Motor neuron (in vitro differentiated cells): ENCODE results near the gene OR2L2. TPM values are rescaled to one million over a fixed set of nuclear protein-coding genes. Genes with fewer than 3 reads are reported as not detected.
"Not testable (repeated sequence)": the region's sequence is repeated elsewhere in the genome, so short reads cannot be mapped to it uniquely, and the experiment has no call there.

Source experiments
- ATAC-seq, 8 experiments: fragments of 200-7000 bp; cut with Tn5 transposase; replicated peaks in 6 of 8; 2 replicates each; pipeline ENCODE4 v1.8.0; 2021; ENCODE audit warnings: mild to moderate bottlenecking in 8 of 8, moderate library complexity in 8 of 8
- H3K27ac ChIP-seq, 2 donors: fragments of 250-450 bp; sonication (Bioruptor Pico); 2 replicates each; pipeline ENCODE4 v1.9.0; 2021; ENCODE audit warnings: antibody characterized with exemption in 2 of 2, mild to moderate bottlenecking in 2 of 2, moderate library complexity in 1 of 2
- H3K4me1 ChIP-seq, 2 donors: fragments of 250-450 bp; sonication (Bioruptor Pico); replicated peaks in 1 of 2; 2 replicates each; pipeline ENCODE4 v1.6.1; 2021; ENCODE audit warnings: antibody characterized with exemption in 2 of 2, mild to moderate bottlenecking in 2 of 2, moderate library complexity in 1 of 2
- H3K4me3 ChIP-seq, 5 donors: fragments of 250-450 bp; sonication (Bioruptor Pico); 2 replicates each; pipeline ENCODE4 v1.9.0; 2021; ENCODE audit warnings: antibody characterized with exemption in 5 of 5, mild to moderate bottlenecking in 5 of 5, moderate library complexity in 4 of 5
- WGBS, 10 experiments: fragments of 450-650 bp; shearing (Covaris generic); methylation state at CpG; one replicate each; pipeline ENCODE4 v1.0.0; 2022; 5-methylcytosine and 5-hydroxymethylcytosine counted together
- in situ Hi-C, 9 experiments: fragments of 400-800 bp; cut with MboI; loops; one replicate each; pipeline ENCODE4 v1.15.0; 2021; ENCODE audit warnings: low sequenced_read_pairs in 9 of 9, low pct_unique_long_range_greater_than_20kb in 2 of 9; ENCODE audit not compliant: unreplicated experiment in 9 of 9
- total RNA-seq, 8 experiments: library from RNA; unstranded; fragments of 300-600 nt; gene quantifications; 2 replicates each; pipeline versions ENCODE4 v1.2.3 to v1.2.4, GENCODE V29; 2022

OR2L2 gene
- total RNA-seq, 8 experiments from 2014 or later = 0.08 to 0.70 (median 0.29) TPM; not detected in 1

DNA sequence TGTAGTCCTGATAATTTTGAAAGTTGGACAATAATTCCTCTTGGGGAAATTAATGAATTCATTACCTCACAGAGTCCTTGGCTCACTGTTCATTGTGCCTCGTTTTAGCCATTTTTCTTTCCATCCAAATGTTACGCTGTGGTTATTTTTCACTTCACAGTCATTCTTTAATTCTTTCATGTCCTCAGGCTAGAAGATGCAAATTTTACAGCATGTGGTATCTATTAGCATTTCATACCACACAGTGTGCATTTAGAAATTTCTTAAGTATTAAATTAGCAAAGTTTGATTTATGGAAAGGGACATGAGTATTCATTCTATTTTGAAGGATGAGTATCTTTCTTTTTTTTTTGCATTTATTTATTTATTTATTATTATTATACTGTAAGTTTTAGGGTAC is 35.2 kb downstream of the OR2L2 start:
- in situ Hi-C loops = no loop called here
- no peaks in the 10 kb centered on the region for H3K4me1 ChIP-seq
- peak in 3 of 8 experiments; percentile 34 to 95 (median 63) for ATAC-seq
- WGBS, 10 experiments = 5 to 82% (median 50%) methylated on average over 1 to 2 of the region's 2 CpGs; no CpG with 5 or more reads in 1 of the 10 experiments
- no peak overlapping the region for H3K4me3 ChIP-seq
- no peak overlapping the region for H3K27ac ChIP-seq

DNA sequence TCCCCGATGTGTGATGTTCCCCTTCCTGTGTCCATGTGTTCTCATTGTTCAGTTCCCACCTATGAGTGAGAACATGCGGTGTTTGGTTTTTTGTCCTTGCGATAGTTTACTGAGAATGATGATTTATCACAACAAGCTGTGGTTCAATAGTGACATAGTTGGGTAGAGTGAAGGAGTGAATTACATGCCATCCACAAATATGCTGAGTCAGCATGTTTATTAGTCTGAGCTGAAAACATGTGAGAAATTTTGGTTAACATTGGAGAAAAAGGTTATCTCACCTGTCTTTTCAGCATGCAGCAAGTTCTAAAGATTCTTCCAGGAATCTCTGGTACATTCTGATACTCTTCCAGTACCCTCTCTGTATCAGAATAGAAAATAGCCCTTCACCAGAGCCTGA is 35.7 kb downstream of the OR2L2 start:
- ATAC-seq = no peak
- Histone ChIP-seq H3K27ac (no peak overlapping the region), H3K4me3 (no peak overlapping the region), H3K4me1 (no peaks in the 10 kb centered on the region)
- in situ Hi-C loops = no loop called here
- 100% methylated on average over 1 to 2 of the region's 3 CpGs; no CpG with 5 or more reads in 8 of the 10 experiments for WGBS, 10 experiments

DNA sequence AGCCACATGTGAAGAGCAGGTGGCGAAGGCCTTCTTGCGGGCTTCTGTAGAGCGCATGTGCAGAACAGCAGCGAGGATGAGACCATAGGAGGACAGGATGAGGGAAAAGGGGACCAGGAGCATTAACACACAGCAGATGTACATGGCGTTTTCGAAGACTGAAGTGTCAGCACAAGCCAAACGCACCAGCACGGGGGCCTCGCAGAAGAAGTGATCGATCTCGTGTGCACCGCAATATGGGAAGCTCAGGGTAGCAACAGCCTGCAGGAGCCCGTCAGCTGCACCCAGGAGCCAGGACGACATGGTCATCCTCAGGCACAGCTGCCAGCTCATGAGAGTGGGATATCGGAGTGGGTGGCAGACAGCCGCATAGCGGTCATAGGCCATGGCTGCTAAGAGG is 54.0 kb downstream of the OR2L2 start:
- ATAC-seq, H3K4me3 ChIP-seq, H3K27ac ChIP-seq, H3K4me1 ChIP-seq, in situ Hi-C loops: not testable (repeated sequence)
- 60% methylated on average over 4 of the region's 17 CpGs; no CpG with 5 or more reads in 9 of the 10 experiments for WGBS, 10 experiments

Other genes with a start within 250 kb of the OR2L2 start
- not detected for gene OR14A16, start 206.0 kb upstream of the OR2L2 start, total RNA-seq
- 1 to 10 TPM in 1 of 8 experiments, under 1 TPM in 1, not detected in 6; 0.25 to 1.1 TPM for gene OR11L1, start 188.2 kb upstream of the OR2L2 start, total RNA-seq
- gene TRIM58, start 172.9 kb upstream of the OR2L2 start, total RNA-seq = 1 to 10 TPM in 2 of 8 experiments, under 1 TPM in 5, not detected in 1; 0.27 to 4.7 (median 0.52) TPM
- gene OR2W3, start 134.5 kb upstream of the OR2L2 start, total RNA-seq = 1 to 10 TPM in 1 of 8 experiments, under 1 TPM in 7; 0.33 to 1.0 (median 0.51) TPM
- gene OR2T8, start 109.8 kb upstream of the OR2L2 start, total RNA-seq = under 1 TPM in 1 of 8 experiments, not detected in 7; 0.47 TPM
- under 1 TPM in 2 of 8 experiments, not detected in 6; 0.21 to 0.24 TPM for gene OR2AJ1, start 105.2 kb upstream of the OR2L2 start, total RNA-seq
- 1 to 10 TPM in 2 of 8 experiments, under 1 TPM in 2, not detected in 4; 0.36 to 1.9 (median 0.80) TPM for gene OR2L8, start 81.2 kb upstream of the OR2L2 start, total RNA-seq
- 1 to 10 TPM in 2 of 8 experiments, under 1 TPM in 1, not detected in 5; 1.00 to 1.5 (median 1.1) TPM for gene OR2AK2, start 64.8 kb upstream of the OR2L2 start, total RNA-seq
- 1 to 10 TPM in 1 of 8 experiments, under 1 TPM in 3, not detected in 4; 0.08 to 1.0 (median 0.26) TPM for gene OR2L5, start 16.4 kb upstream of the OR2L2 start, total RNA-seq
- gene OR2L3, start 16.8 kb downstream of the OR2L2 start, total RNA-seq = under 1 TPM in 6 of 8 experiments, not detected in 2; 0.13 to 0.63 (median 0.21) TPM
- gene OR2L13, start 65.1 kb downstream of the OR2L2 start, total RNA-seq = under 1 TPM in 6 of 8 experiments, not detected in 2; 0.05 to 0.77 (median 0.30) TPM
- gene OR2M5, start 115.1 kb downstream of the OR2L2 start, total RNA-seq = 1 to 10 TPM in 1 of 8 experiments, under 1 TPM in 3, not detected in 4; 0.21 to 1.0 (median 0.45) TPM
- under 1 TPM in 2 of 8 experiments, not detected in 6; 0.59 to 0.85 TPM for gene OR2M2, start 144.8 kb downstream of the OR2L2 start, total RNA-seq
- gene OR2M3, start 167.2 kb downstream of the OR2L2 start, total RNA-seq = under 1 TPM in 6 of 8 experiments, not detected in 2; 0.08 to 0.87 (median 0.41) TPM
- under 1 TPM; 0.05 to 0.80 (median 0.13) TPM for gene OR2M4, start 201.3 kb downstream of the OR2L2 start, total RNA-seq
- 1 to 10 TPM in 1 of 8 experiments, under 1 TPM in 5, not detected in 2; 0.14 to 1.0 (median 0.28) TPM for gene OR2T33, start 247.9 kb downstream of the OR2L2 start, total RNA-seq